ENCODE results near the gene TET1. TPM values are rescaled to one million over a fixed set of nuclear protein-coding genes. Genes with fewer than 3 reads are reported as not detected.
"Not testable (repeated sequence)": the region's sequence is repeated elsewhere in the genome, so short reads cannot be mapped to it uniquely, and the experiment has no call there.

TET1 gene
- total RNA-seq, 1 donor from 2014 or later: 0.52 TPM

GRCh38 chr10:68668231-68668630, 108.1 kb downstream of the TET1 start:
- no peak overlapping the region for H3K4me3 ChIP-seq (ENCODE audit: low read depth, low read length)
- no peak for DNase-seq (ENCODE audit: low read depth)
- no peak for TF ChIP-seq CTCF (conservative IDR thresholded peaks at IDR 0.05; ENCODE audit: low read depth, low read length)

- H3K4me3 ChIP-seq (ENCODE audit: low read depth, low read length): no peak overlapping the region
- DNase-seq (ENCODE audit: low read depth): no peak
- TF ChIP-seq CTCF (conservative IDR thresholded peaks at IDR 0.05; ENCODE audit: low read depth, low read length): no peak
Observed at GRCh38 chr10:68668972-68669371, 108.8 kb downstream of the TET1 start.

GRCh38 chr10:68684413-68684812, 124.3 kb downstream of the TET1 start:
- DNase-seq (ENCODE audit: low read depth): no peak
- no peak for TF ChIP-seq CTCF (conservative IDR thresholded peaks at IDR 0.05; ENCODE audit: low read depth, low read length)
- no peak overlapping the region for H3K4me3 ChIP-seq (ENCODE audit: low read depth, low read length)

- no peak for DNase-seq (ENCODE audit: low read depth)
- no peak overlapping the region for H3K4me3 ChIP-seq (ENCODE audit: low read depth, low read length)
- TF ChIP-seq CTCF (conservative IDR thresholded peaks at IDR 0.05; ENCODE audit: low read depth, low read length): no peak
Observed at GRCh38 chr10:68696018-68696417, 135.9 kb downstream of the TET1 start.

GRCh38 chr10:68697106-68697505, 137.0 kb downstream of the TET1 start:
- no peak for TF ChIP-seq CTCF (conservative IDR thresholded peaks at IDR 0.05; ENCODE audit: low read depth, low read length)
- no peak overlapping the region for H3K4me3 ChIP-seq (ENCODE audit: low read depth, low read length)
- DNase-seq (ENCODE audit: low read depth): no peak

- no peak for TF ChIP-seq CTCF (conservative IDR thresholded peaks at IDR 0.05; ENCODE audit: low read depth, low read length)
- H3K4me3 ChIP-seq (ENCODE audit: low read depth, low read length): no peak overlapping the region
- DNase-seq (ENCODE audit: low read depth): no peak
Observed at GRCh38 chr10:68700197-68700596, 140.1 kb downstream of the TET1 start.

- DNase-seq (ENCODE audit: low read depth): no peak
- H3K4me3 ChIP-seq (ENCODE audit: low read depth, low read length): no peak overlapping the region
- TF ChIP-seq CTCF (conservative IDR thresholded peaks at IDR 0.05; ENCODE audit: low read depth, low read length): no peak
Observed at GRCh38 chr10:68705548-68705947, 145.4 kb downstream of the TET1 start.

- not testable (repeated sequence) for DNase-seq (ENCODE audit: low read depth)
Observed at GRCh38 chr10:68708987-68709386, 148.8 kb downstream of the TET1 start.

GRCh38 chr10:68713065-68713464, 152.9 kb downstream of the TET1 start:
- H3K4me3 ChIP-seq (ENCODE audit: low read depth, low read length); DNase-seq (ENCODE audit: low read depth): not testable (repeated sequence)

More at GRCh38 chr10:68708987-68709386, 148.8 kb downstream of the TET1 start:
- H3K4me3 ChIP-seq (ENCODE audit: low read depth, low read length): not testable (repeated sequence)
